H1 (cell line): ENCODE results near the gene ZNF615.

ENCODE experiments used
- BRCA1 ChIP-seq: IDR thresholded peaks from 2 replicates; pipeline ENCODE4 v1.6.1; 2012; ENCODE audit warnings: low read depth, low read length, improper control_type of control experiment
- HDAC2 ChIP-seq, 2 experiments: fragments of 300-600 bp in 1 of 2; sonication (generic) in 1 of 2; IDR thresholded peaks; 2 replicates each; pipeline ENCODE4 v1.6.1; 2011 to 2012; ENCODE audit warnings: low read depth in 2 of 2, low read length in 2 of 2, mild to moderate bottlenecking in 2 of 2, moderate library complexity in 2 of 2, borderline replicate concordance in 1 of 2, inconsistent platforms in 1 of 2
- JUND ChIP-seq: IDR thresholded peaks from 2 replicates; pipeline ENCODE4 v1.6.1; 2011; ENCODE audit warnings: mild to moderate bottlenecking, improper control_type of control experiment, low read length
- TF ChIP-seq, protein P1 (sequence below), 3 experiments: IDR thresholded peaks; 1 replicate in 2 of 3; 2 replicates in 1 of 3; pipeline versions ENCODE4 v1.5.1 to v1.6.1; 2011; ENCODE audit warnings: low read length in 3 of 3, mild to moderate bottlenecking in 3 of 3, inconsistent platforms in 2 of 3, low read depth in 1 of 3, moderate library complexity in 1 of 3; ENCODE audit not compliant: insufficient read depth in 1 of 3; ENCODE audit errors: control extremely low read depth in 1 of 3
- TF ChIP-seq, protein P2 (sequence below): IDR thresholded peaks from 2 replicates; pipeline ENCODE4 v1.6.1; 2011; ENCODE audit warnings: low read length, improper control_type of control experiment

DNA sequence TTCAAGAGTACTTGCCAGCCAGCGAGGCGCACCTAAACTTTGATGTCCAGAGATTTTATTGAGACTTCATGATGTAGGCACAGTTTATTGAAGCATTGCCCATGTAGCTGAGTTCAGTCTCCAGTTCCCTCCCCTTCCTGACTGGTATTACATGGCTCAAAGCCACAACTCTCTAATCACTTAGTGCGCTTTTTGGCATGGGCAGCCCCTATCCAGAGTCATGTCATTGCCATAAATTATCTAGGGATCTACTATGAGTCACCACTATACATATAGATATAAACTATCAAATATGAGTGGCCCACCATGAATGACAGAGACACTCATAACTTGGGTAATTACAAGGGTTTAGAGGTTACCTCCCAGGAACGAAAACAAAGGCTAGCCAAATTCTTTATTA is 12.5 kb upstream of the ZNF615 start:
- TF ChIP-seq BRCA1 (no peak), HDAC2 (IDR thresholded peaks at IDR 0.05; ENCODE audit: borderline replicate concordance in 1 of 2, low read depth in 2 of 2, low read length in 2 of 2) (no peak), JUND (no peak)
- TF ChIP-seq, protein P1, sequence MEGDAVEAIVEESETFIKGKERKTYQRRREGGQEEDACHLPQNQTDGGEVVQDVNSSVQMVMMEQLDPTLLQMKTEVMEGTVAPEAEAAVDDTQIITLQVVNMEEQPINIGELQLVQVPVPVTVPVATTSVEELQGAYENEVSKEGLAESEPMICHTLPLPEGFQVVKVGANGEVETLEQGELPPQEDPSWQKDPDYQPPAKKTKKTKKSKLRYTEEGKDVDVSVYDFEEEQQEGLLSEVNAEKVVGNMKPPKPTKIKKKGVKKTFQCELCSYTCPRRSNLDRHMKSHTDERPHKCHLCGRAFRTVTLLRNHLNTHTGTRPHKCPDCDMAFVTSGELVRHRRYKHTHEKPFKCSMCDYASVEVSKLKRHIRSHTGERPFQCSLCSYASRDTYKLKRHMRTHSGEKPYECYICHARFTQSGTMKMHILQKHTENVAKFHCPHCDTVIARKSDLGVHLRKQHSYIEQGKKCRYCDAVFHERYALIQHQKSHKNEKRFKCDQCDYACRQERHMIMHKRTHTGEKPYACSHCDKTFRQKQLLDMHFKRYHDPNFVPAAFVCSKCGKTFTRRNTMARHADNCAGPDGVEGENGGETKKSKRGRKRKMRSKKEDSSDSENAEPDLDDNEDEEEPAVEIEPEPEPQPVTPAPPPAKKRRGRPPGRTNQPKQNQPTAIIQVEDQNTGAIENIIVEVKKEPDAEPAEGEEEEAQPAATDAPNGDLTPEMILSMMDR (IDR thresholded peaks at IDR 0.05; ENCODE audit: control extremely low read depth in 1 of 3, insufficient read depth in 1 of 3, low read depth in 1 of 3, low read length in 3 of 3): no peak
- TF ChIP-seq, protein P2, sequence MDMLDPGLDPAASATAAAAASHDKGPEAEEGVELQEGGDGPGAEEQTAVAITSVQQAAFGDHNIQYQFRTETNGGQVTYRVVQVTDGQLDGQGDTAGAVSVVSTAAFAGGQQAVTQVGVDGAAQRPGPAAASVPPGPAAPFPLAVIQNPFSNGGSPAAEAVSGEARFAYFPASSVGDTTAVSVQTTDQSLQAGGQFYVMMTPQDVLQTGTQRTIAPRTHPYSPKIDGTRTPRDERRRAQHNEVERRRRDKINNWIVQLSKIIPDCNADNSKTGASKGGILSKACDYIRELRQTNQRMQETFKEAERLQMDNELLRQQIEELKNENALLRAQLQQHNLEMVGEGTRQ: no peak
